Measurements from ENCODE around the gene PLA2G15.

PLA2G15 gene, protein sequence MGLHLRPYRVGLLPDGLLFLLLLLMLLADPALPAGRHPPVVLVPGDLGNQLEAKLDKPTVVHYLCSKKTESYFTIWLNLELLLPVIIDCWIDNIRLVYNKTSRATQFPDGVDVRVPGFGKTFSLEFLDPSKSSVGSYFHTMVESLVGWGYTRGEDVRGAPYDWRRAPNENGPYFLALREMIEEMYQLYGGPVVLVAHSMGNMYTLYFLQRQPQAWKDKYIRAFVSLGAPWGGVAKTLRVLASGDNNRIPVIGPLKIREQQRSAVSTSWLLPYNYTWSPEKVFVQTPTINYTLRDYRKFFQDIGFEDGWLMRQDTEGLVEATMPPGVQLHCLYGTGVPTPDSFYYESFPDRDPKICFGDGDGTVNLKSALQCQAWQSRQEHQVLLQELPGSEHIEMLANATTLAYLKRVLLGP

DNA sequence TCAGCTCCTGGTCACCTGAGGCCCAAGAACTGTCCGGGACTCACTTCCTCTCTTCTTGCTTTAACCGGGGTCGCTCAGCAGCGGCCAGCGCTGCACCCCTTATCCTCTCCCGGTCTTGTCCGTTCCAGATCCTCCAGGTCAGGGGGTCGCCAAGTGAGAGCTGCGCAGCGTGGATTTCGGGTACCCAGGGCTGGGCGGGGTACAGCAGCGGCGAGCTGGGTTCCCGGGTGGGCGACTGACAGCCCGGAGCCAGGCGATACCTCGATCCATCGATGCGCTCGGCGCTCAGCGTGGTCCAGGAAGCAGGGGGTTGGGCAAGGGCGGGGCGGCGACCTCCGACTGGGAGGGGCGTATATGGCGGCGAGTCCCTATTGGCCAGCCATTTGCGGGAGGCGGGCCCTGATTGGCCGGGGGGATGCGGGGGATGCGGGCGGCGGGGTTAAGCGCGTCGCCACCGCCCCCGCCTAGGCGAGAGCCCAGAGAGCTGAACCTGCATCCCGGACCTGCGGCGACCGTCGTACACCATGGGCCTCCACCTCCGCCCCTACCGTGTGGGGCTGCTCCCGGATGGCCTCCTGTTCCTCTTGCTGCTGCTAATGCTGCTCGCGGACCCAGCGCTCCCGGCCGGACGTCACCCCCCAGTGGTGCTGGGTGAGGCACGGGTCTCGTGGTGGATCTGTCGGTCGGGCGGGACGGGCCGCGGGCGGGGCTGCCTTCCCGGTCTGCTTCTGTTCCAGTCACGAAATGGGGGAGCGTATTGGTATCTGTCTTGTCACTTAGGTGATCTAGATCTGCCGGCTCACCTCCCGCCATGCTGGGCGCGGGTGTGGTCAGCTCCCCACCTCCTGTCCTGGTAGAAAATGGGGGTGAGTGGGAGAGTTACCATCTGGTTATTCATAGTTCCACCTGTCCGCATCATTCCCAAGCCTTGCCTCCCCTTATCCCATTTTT, at the start of gene PLA2G15:
PLA2G15 (plus strand) TSS at position 471 of the 951 bp plus-strand sequence; CDS start at position 525, 54 bp downstream.
- no peak for DNase-seq

DNA sequence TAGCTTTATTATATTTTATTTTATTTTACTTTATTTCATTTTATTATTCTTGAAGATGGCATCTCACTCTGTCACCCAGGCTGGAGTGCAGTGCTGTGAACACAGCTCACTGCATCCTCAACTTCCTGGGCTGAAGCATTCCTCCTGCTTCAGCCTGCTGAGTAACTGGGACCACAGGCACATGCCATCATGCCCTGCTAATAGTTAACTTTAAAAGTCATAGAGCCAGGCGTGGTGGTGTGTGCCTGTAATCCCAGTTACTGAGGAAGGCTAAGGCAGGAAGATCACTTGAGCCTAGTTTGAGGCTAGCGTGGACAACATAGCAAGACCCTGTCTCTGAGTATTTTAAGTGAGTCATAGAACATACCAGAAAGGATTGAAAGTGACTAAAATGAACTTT, 47.9 kb upstream of the PLA2G15 start:
- DNase-seq = no peak

DNA sequence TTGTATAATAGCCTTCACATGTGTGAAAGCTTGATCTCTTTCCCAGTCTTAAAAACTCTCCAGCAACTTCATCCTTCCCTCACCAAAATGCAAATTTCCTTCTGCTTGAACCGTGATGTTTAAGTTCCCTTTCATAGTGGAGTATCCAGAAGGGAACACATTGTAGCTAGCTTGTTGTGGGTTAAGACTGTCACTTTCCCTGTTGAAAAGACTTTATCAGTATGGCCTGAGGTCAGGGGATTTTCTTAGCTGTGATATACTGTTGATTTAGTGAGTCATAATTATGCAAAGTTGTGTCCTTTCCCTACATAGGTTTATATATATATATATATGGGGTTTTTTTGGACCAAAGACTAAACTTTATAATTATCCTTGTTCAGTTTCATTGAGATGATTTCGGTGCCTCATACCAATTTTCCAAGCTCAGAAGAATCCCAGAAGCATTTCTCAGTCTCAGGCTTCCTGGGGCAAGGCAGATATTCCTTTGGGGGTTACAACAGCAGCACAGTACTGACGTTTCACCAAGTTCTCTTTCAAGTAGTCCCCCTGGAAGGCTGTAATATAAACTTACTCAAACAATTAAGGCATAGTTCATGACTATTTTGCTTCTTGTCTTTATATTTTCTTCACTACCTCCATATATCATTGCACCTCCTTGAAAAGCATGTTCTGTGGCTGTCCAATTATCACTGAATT, 44.9 kb upstream of the PLA2G15 start:
- no peak for DNase-seq

DNA sequence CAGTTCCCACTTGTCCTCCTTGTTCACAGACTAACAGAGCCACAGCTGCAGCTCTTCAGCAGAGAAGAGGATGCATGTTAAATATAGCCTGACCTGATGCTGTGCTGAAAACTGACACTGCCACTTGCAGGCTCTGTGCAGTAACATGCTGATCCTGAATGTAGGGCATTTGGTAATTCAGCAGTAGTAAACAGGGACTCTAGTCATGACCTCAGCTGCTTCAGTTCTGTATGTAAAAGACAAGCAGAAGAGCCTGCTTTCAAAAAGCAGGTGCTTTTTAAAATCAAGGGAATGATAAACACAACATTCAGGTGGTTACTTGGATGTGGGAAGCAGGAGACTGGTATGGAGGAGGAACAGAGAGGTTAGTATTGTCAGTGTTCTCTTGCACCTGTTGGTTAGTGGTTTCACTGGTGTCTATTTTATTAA, 43.1 kb upstream of the PLA2G15 start:
- peak; percentile 71 for DNase-seq

DNA sequence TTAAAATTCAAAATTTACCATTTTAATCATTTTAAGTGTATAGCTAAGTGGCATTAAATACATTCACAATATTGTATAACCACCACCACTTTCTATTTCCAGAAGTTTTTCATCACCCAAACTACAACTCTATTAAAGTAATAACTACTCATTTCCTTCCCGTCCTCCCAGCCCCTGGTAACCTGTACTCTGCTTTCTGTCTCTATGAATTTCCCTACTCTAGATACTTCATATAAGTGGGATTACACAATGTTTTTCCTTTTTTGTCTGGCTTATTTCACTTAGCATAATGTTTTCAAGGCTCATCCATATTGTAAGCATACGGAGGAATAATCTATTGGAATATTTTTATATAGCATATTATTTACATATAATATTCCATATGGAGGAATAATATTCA, 38.9 kb upstream of the PLA2G15 start:
- DNase-seq = no peak

DNA sequence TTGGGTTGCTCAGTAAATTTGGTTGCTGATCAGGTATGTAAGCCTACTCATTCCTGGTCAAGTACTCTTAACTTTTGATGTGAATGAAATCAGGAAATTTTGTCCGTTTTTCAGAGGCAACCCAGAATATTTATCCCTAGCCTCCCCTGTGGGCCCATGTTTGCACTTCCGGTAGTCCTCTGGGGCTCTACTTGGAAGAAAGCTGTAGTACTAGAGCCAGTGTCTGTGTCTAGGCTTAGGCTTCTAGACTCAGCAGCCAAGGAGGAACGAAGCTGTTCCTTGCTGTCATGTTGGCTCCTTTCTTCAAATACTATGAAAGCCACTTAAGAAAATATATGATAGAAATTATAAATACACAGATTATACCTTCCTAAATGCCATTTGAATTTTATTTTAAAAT, 30.4 kb upstream of the PLA2G15 start:
- no peak for DNase-seq

DNA sequence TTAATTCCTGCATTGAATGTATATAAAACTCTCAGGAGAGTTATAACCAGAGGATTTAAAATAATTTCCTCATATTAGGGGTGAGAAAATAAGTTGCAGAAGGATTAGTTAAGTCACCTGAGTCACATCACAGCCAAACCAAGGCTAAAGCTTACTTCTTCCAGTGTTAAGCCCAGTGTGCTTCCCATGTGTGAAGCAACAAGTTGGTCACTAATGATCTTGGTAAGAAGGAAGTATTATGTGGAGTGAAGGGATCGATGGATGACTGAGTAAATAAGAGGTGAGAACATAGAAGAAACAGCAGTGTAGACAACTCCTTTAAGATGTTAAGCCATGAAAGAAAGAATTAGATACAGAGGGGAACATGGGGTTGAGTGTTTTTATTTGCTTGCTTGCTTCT, 29.9 kb upstream of the PLA2G15 start:
- DNase-seq = no peak

DNA sequence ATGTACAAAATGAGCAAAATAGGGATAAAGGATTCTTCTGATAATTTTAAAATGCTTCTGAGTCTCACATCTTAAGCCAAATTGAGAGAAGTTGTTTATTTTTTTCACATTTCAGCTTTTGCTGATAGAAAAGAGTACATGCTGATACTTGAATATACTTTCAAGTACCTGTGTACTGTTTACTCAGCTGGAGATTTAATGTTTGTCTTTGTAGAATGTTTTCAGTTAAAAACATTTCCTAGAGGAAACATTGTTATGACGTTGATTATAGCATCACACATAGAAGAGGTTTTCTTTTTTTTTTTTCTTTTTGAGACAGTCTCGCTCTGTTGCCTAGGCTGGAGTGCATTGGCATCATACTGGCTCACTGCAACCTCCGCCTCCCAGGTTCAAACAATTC, 28.9 kb upstream of the PLA2G15 start:
- DNase-seq = no peak

DNA sequence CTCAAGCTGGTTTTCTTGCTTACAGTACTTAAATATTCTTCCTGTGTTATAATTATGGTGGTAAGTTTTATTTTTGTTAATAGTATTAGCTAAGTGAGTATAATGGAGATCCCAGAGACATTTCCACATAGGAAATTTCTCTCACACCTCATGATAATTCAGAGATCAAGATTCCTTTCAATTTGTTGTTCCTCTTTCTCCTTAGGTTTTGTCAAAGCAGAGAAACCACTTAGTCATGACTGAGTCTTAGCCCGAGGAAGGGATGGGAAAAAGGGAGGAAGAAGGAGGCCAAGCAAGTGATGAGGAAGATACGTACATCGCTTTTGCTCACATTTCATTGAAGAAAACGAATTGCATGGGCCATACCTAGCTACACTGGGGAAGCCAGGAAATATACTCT, 27.7 kb upstream of the PLA2G15 start:
- DNase-seq = no peak

DNA sequence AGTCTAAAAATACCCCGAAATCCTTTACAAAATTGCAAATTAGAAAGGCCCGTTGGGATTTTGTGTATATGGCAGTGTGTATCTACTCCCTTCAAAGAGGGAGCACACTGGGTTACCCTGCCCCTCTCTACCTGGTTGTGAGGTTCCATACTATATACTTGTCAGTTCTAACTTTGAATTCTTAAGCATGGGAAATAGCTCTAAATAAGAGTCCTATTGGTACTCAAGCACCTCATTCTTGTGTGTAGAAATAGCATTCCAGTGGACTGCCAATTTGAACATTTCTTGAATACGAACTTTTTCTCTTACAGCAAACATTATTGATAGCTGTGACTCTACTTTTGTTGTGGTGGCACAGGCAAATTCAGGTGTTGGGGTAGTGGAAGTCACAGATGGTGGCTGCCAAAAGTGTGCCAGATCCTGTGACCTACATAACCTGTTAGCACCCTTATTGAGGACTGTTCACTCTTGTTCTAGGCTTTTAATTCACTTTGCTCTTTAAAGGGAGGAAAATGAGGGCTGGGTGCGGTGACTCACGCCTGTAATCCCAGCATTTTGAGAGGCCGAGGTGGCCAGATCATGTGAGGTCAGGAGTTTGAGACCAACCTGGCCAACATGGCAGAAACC, 25.3 kb upstream of the PLA2G15 start:
- DNase-seq = no peak

DNA sequence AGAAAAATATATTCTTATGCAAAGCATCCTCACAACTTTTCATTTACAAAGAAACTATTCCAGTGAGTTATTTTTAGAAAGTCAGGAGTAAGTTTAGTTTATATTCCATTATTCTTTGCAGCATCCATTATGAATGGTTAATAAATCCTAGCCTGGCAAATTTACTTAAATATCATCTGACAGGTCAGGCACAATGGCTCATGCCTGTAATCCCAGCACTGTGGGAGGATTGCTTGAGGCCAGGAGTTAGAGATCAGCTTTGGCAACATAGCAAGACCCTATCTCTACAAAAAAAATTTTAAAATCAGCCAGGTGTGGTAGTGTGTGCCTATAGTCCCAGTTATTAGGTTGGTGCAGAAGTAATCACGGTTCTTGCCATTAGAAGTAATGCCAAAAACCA, 22.1 kb upstream of the PLA2G15 start:
- DNase-seq = no peak

DNA sequence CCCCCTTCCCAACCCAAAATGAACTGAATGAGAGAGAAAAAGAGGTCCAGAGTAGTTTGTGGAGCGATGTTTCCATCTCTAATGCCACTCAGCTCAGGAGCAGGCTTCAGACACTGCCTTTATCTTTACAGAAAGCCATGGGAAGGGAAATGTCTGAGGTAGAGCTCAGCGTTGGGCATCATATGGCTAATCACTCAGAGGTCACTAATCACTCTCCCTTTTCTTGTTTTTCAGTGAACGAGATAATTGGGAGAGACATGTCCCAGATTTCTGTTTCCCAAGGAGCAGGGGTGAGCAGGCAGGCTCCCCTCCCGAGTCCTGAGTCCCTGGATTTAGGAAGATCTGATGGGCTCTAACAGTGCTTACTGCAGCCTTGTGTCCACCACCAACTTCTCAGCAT, 19.1 kb upstream of the PLA2G15 start:
- DNase-seq = no peak

DNA sequence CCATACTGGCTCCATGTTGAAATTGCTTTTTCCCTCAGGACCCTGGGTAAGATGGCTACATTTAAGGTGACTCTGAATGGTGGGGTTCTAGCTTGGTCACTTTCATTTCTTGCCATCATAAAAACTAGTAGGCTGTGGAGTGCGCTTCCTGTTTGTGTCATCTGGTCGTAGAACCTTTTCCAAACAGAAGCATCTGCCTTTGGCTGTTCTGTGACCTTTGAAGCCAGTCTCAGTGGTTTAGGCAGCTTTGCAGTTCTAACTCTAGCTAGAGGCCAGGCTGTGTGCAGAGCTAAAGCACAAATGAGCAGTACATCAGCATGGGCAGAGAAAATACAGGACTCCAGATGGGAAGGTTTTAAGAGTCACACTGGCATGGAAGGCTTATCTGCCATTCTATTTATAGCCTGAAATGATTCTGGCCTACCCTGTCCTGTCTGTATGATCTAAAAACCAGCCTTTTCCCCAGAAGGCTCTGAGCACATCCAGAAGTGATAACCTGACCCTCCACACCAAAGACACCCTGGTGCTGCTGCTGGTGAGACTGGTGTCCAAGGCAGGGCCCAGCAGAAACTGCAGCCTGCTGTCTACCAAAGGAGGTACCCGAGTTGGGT, 17.9 kb upstream of the PLA2G15 start:
- DNase-seq = no peak

DNA sequence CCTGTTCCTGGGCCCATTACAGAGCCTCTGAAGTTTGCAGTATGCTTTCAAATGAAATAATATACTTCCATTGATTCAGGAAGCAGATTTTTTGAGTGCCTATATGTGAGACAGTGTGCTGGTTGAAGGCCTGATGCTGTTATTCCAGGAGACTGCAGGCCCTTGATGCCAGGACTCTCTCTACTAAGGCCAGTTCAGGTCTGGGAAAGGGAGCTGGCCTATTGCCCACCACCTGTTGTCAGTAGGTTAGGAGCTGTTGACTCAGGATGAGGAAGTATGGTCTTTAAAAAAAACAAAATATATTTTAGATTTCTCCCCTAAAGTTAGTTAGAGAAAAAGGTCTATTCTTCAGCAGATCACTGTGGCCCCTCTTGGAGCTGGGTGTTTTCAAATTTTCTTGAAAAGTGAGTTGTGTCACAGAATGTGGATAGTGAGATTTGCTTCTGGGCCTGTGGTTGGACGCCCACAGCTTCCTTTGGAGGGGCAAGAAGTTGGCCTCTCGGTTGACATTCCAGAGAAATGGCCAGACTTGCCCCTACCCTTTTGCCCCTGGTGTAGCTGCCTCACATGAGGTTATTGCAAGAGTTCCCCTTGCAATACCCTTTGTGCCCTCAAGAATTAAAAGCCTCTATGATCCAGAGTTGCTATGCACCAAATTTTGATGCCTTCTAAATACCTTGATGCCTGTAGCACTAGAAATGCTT, 17.2 kb upstream of the PLA2G15 start:
- peak; percentile 31 for DNase-seq

DNA sequence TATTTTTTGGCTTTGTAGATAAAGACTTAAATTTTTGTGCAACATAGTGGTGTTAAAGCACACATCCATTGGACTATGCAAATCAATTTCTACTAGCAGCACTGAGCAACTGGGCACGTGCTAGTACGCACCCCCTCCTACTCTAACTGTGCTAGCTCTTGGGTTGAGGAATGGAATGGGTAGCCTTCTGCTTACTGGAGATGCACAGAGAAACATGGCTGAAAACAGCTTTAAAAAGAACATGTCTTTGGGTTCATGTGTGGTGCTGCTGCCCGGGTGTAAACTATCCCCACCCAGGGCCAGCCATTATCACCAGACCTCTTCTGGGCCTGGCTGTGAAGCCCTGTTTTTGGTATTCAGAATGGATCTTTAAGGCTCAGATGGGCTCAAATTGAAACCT, 16.5 kb upstream of the PLA2G15 start:
- DNase-seq = no peak

DNA sequence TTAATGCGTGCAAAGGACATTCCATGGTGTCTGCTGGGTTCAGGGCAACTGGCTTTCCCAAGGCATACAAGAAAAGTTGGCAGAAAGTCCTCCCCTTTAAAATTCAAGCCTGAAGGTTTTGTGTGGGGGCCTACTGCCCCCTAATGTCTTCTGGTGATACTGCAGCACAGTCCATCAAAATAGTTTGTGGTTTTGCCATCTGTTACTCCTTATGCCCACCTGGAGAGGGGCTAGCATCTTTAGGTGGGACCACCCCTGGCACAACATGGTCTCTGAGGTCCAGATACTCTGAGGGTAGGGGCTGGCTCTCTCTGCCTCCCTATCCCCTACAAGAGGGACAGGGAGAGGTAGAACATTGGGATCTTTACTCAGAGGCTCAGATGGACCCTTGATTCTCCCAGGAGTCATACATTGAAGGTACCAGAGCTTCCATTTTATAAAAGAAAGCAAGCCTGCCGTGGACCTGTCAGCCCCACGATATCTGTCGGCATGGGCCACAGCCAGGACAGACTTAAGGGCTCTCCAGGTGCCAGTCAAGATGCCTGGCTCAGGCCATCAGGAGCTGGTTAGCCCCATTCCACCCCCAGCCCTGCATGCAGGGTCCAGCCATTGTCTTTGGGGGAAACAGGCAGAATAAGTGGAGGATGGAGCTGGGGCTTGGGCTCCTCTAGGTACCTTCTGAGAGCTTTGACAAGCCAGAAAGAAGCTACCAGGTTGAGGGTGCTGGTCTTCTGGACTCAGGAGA, 15.6 kb upstream of the PLA2G15 start:
- DNase-seq = no peak

DNA sequence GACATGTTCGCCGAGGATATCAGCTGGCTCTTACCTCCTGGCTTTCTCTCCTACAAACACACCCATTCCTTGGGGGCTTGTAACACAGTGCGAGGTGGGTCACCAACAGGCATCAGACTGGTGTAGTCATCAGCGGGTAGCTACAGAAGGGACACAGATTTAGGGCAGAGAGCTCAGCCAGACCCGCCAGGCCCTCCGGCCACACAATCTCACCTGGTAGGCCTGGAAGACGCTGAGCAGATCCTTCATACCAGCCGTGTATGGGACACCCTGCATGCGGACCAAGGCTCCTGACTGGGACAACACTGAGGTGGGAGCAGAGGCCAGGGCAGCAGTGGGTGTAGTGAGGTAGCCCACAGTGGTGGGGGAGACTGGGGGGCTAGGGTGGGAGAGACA, 15.0 kb upstream of the PLA2G15 start:
- DNase-seq = no peak

DNA sequence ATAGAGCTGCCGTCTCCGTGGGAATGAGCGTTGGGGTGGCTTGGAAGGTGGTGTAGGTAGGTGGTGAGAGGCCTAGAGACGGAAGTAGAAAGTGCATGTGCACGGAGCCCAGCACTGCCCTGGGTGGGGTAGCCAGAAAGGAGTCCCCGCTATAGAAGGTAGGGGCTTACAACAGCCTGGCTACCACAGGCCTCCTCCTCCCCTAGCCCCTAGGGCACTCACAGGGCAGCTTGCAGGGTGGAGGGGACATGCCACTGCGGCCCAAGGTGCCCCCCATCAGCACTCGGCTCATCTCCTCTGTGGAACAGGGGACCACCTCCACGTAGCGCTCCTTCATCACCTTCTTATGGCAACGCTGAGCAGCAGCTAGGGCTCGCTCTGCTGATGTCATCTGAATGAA, 14.2 kb upstream of the PLA2G15 start:
- DNase-seq = no peak

DNA sequence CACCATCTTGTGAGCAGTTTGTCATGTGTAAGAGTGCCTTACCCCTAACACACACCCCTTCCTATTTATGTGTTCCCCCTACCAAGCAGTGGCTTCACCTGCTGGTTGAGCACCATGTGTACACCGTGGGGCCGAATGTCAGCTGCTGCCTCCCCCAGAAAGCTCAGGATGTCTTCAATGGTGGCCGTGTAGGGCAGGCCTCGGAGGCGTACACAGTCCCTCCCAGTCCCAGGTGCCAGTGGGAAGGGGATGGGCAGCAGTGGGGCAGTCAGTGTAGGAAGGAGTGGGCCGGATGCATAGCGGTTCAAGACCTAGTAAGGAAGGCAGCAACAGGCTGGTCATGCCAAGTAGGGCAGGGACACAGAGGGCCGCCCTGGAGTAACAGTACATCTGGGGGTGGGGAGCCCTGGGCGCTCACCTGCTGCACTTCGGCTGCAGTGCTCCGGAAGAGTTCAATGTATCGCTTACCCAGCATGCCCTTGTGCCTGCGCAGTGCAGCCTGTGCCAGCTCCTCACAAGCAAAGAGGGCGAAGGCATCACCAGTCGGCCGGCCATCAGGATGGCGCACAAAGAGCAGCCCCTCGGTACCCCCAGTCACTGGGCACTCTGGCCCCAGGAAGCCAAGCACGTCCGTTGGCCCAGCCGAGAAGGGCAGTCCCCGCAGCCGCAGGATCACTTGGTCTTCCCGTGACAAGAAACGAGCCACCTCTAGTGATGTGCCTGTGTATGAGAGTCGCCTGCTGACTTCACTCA, 13.6 kb upstream of the PLA2G15 start:
- DNase-seq = no peak

DNA sequence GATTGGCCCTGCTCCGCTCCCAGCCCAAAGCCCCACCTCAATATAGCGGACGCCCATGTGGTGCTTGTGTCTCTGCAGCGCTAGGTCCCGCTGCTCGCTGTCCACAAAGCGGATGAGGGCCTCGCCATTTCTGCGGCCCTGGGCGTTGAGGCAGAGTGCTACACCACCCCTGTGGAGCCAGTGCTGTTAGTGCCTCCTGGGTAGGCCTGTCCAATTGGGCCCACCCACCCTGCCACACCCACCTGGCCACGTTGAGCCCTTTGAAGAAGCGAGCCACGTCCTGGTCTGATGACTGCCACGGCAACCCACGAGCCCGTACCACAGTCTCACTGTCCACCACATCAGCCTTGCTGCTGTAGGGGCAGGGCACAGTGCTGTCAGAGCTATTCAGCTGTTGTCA, 12.8 kb upstream of the PLA2G15 start:
- DNase-seq = no peak

Measured in NCI-H2029 treated with DMSO at 0.1 percent for 48 hours (cell line).